ENCODE data around the gene MACROD2.
"Not testable (repeated sequence)": the region's sequence is repeated elsewhere in the genome, so short reads cannot be mapped to it uniquely, and the experiment has no call there.

Gene MACROD2

DNA sequence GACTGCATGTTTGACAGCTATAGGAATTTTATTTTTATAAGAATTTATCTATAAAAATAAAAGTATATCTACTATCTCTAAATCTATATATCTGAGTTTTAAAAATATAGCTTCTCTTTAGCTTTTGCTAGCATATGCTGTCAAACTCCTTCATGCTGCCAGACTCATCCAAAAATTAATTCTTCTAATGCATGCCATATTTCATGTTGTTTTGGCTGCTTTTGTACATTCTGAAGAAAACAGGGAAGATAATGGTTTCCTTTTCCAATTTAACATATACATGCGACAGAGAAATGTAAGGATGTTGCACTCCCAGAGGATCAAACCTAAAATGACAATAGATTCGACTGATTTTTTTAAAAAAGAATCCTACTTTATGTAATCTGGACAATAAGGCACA lies 919.3 kb downstream of the MACROD2 start:
- DNase-seq (ENCODE audit: low read depth in 2 of 2): no peak

DNA sequence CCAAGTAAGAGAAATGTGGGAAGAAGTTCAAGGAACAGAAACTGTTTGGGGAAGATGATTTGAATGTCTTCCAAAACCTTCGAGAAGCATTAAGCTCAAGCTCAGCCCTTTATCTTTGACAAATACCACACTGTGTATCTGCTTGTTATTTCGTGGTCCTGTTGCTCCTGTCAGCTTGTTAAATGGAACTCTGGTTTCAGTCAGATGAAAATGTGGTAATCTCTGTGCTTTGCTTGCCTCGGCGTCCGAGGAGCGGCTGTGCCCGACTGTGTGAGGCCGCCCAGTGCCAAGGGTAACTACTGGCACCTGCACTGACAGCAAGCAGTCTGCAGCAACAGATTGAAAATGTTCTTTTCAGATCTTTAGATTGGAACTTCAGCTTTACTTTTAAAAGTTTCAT lies 920.0 kb downstream of the MACROD2 start:
- no peak for DNase-seq (ENCODE audit: low read depth in 2 of 2)

DNA sequence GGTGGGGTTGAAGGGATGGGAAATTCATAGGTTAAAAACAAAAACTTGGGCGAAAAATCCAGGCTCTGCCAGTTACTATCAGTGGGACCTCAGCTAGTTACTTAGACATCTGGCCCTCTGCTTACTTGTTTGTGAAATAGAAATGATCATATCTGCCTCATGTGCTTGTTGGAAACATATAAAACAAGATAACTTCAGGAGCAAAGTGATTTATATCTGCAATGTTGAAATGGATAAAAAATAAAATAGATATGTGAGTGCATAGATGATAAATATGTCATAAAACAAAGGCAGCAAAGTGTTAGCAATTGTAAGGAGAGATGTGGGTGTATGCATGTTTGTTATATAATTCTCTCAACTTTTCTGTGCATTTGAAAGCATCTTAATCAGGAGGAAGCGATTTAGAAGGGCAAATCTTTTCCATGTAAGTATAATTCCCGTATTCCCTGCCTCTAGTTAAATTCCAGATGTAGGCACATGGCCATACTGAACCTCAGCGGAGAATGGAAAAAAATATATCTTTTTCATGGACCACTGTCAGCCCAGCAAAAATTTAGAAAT lies 921.1 kb downstream of the MACROD2 start:
- no peak for DNase-seq (ENCODE audit: low read depth in 2 of 2)

DNA sequence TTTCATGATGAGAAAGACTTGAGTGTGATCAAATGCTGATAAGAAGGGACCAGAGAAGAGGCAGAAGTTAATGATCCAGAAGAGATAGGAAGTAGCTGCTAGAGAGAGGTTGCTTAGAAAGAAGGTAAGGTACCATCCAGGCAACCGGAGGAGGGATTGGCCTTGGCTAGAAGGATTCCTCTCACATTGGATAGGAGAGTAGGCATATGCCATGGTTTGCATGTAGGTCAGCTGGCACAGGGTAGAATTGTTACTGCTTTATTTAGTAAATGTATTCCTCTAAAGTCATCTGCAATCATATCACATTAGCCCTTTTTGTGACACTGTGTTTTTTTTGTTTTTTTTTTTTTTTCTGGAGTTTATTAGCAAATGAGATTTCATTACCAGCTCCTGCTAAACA lies 923.0 kb downstream of the MACROD2 start:
- no peak for DNase-seq (ENCODE audit: low read depth in 2 of 2)

DNA sequence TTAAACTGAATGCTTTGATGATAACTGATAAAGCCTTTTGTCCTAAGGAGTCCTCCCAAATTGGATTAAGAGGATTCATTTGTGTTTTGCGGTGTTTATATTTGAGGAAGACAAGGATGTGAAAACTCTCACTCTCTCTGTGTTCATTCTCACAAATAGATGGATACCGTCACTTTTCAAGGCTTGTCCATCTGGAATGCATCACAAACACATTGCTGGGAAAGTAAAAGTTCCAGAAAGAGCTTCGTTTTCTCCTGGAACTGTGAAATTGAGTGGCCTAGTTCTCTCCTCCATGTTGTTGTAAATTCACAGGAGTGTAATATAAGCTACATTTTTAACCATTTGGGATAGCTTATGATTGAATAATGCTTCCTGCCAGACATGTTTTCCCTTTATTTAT lies 923.7 kb downstream of the MACROD2 start:
- no peak for DNase-seq (ENCODE audit: low read depth in 2 of 2)

DNA sequence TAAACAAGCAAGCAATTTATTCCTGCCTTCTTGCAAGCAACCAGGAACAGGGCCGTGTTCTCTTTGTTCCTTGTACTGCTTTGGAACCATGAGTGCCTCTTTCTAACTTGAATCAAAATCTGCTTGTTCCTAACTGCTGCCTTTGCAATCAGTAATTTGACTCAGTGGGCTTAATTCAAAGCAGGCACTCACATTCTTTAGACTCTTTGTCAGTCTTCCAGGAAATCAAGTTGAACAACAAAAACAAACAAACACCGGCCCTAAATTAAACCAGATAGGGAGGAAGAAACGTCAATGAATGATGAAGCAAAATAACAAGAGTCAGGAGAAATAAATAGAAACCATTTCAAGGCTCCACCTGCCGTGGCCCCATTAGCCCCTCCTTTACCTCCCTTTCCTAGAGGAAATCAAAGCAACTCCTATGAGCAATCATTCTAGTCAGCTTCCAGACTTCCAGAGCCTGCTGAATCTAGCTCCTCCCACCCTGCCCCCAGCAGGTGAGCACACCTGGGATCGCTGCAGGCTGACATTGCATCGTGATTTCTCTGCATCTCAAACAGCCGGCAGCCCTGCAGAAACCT lies 924.3 kb downstream of the MACROD2 start:
- DNase-seq (ENCODE audit: low read depth in 2 of 2): no peak

DNA sequence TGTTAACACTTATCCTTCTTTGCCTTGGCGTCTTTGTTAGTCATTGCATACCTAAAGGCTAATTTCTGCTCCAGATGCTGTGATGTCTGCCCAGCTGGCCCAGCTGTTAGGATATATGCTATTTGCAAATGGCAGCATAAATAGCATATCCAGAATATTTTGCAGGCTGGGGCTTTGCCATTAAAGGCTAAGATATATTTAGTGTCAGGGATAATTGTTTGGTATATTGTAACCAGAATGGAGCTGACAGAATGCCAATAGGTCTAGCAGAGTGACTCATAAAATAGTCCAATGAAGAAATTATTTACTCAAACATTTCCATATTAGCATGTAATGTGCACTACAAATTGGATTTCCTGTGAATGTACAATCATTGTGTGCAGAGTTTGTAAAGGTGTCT lies 926.2 kb downstream of the MACROD2 start:
- DNase-seq (ENCODE audit: low read depth in 2 of 2): no peak

DNA sequence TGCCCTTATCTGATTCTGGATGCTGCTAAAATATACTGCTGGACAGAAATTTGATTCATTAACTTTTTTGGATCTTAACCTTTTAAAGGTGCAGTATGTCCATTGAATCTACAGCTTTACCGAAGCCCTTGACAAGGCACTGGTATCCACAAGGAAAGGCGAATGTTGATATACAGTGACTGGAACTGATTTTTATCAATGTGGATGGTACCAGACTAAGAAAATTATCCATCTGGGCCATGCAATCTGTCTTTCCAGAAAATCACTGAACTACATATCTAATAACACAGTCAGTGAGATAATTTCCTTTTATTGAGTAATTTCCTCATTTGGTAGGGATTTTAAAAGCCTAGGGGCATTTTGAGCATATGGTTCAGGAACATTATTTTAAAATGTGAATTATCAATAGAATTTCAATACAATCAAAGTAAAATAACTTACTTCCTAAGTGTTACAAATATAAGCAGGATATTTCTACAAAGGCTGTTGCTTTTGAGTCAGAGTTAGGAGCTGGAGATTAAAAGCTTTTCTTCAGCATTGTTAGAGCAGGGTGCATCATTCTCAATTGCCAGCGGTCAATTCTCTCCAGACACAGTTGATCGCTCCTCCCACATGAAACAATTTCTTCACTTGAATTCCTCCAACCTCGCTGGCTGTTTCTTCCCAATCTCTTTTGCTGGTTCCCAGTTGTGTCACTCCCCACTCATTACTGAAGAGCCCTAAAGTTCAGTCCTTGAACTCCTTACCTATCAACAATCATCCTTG lies 927.4 kb downstream of the MACROD2 start:
- DNase-seq (ENCODE audit: low read depth in 2 of 2): no peak

DNA sequence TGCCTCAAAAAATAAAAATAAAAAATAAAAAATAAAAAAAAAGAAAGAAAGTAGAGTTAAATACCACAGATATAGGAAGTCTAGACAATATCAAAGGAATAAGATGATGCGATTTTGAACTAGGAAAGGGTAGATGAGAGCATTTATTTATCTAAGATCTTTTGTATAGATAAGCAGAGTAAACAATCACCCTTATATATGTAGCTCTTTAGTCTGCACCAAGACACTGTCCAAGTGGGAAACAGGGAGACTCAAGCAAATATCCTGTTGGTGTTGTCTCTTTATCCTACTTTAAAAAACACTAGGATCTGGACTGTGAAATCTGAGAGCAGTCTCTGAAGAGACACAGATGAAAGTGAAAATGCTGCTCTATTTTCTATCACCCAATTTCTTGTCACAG lies 929.1 kb downstream of the MACROD2 start:
- DNase-seq (ENCODE audit: low read depth in 2 of 2): no peak

DNA sequence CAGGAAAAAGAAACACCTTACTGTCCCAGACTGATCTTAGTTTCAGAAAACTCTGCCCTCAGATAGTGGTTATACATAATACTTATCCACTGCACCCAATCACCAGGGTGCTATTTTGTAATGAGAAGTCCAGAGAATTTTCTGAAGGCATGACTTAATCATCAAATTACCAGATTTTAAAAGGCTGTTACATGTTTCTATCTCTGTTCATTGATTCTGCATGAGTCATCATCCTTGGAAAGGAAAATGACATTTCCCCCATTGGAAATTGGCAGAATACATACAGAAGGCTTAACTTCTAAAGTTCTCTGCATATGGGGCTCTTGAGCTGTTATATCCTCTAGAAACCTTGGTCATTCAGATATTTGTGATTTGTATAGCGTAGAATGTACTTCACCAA lies 930.0 kb downstream of the MACROD2 start:
- DNase-seq (ENCODE audit: low read depth in 2 of 2): no peak

DNA sequence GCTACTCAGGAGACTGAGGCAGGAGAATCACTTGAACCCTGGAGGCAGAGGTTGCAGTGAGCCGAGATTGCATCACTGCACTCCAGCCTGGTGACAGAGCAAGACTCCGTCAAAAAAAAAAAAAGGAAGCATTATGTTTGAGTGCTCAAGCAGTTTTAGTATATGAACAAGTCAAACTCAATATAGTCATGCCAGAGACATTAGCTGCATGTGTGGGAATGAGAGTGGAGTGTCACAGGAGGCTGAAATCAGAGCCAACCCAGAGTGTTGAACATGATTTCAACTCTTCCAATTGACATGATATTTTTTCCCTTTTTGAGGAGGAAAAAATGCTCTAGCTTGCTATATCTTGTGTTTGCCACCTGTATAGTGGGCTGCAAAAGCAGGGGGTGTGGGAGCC lies 931.1 kb downstream of the MACROD2 start:
- DNase-seq (ENCODE audit: low read depth in 2 of 2): not testable (repeated sequence)

DNA sequence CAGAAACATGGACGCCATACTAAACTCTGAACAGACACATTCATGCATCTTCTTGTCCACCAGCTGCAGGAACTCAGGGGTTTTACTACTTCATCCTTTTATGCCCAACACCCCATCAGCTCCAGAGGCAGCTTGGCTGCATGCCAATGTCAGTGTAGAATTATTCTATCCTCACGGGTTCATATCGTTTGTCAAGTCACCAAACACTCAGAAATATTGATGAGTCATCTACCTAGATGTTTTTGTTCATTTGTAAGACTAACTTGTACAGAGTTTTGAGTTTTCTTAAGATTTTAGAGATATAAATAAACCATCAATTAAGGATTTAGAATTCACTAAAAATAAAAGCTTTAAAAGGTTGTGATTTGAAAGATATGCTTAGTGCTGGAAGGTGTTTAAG lies 932.8 kb downstream of the MACROD2 start:
- DNase-seq (ENCODE audit: low read depth in 2 of 2): no peak

DNA sequence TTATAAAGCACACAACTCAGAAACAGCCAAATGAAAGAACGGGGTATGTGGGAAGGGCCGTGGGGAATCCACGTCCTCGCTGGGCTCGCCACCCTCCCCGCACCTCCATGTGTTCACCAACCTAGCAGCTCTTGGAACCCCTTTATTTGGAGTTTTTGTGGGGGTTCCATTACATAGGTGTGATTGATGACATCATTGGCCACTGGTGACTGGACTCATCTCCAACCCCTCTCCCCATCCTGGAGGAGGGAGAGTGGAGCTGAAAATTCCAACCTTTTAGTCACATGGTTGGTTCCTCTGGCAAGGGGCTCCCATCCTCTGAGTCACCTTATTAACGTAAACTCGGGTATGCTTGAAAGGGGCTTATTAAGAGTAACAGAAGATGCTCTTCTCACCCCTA lies 934.1 kb downstream of the MACROD2 start:
- no peak for DNase-seq (ENCODE audit: low read depth in 2 of 2)

DNA sequence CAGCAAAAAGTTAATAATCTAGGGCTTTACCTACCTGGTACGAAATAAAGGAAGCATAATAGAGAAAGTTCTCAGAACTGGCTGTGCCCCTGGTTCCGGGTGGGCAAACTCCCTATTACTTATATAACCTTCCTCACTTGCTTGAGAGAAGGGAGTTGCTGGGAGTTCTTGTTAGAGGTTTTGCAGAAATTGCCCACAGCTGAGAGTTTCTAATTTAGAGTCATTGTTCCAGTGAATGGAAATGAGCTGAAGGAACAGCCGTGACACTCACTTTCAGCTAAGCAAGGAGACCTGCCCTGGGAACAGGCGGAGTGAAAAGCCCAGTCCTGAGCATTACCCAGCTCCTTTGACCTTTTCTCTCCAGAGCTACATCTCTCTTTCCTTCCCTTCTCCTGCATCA lies 936.7 kb downstream of the MACROD2 start:
- no peak for DNase-seq (ENCODE audit: low read depth in 2 of 2)

DNA sequence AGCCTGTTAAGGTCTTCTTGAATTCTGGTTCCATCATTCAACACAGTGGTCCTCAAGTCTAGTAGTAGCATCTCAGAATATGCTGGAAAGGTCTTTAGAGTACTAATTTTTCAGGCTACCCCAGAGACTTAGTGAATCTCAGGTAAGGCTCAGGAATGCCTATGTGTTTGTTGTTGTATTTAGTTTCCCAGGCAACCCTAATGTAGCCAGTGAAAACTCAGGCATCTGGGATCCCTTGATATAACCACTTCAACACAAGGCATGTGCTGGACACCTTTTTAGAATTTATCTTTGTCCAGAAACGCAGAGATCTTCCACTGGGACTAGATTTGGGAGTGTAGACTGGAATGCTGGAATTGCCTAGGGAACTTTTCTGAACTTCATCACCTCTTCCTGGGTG lies 940.0 kb downstream of the MACROD2 start:
- no peak for DNase-seq (ENCODE audit: low read depth in 2 of 2)

DNA sequence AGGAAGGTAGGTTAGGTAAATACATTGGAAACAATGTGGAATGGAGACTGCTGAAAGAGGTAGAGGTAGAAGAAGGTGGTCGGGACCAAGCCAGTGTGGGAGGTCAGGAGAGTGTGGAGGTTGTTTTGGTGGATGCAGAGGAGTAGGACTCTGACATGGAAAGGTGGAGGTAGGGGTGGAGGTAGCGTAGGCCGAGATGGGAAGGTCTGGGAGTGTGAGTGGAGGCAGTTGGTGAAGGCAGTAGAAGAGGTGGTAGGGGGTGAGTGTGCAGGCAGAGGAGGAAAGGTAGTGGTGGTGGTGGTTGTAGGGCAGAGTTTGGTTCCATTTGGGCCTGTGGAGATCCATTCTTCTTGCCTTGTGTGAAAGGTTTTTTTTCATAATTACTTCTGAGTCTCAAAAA lies 941.7 kb downstream of the MACROD2 start:
- DNase-seq (ENCODE audit: low read depth in 2 of 2): no peak

DNA sequence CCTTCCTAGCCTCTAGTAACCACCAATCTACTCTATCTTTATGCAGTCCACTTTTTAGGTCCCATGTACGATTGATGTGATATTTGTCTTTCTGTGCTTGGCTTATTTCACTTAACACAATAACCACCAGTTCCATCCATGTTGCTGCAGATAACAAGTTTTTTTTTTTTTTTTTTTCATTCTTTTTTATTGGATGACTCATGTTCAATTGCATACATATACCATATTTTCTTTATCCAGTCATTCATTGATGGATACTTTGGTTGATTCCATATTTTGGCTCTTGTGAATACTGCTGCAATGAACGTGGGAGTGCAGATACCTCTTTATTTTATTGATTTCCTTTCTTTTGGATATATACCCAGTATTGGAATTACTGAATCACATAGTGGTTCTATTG lies 942.5 kb downstream of the MACROD2 start:
- no peak for DNase-seq (ENCODE audit: low read depth in 2 of 2)

DNA sequence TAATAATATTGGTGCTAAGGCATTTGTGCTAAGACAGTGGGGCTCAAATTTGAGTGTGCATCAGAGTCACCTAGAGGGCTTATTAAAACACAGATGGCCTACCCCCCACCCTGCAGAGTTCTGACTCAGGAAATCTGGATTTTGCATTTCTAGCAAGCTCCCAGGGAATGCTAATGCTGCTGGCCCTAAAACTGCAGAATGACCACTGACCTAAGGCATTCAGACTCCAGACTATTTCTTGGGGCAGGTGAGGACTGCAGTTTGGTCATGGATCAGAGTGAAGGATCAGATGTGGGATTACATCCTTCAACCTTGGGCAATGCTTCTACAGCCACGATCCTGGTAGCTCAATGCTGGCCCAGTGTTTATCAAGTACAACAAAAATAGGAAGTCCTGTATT lies 952.2 kb downstream of the MACROD2 start:
- no peak for DNase-seq (ENCODE audit: low read depth in 2 of 2)

DNA sequence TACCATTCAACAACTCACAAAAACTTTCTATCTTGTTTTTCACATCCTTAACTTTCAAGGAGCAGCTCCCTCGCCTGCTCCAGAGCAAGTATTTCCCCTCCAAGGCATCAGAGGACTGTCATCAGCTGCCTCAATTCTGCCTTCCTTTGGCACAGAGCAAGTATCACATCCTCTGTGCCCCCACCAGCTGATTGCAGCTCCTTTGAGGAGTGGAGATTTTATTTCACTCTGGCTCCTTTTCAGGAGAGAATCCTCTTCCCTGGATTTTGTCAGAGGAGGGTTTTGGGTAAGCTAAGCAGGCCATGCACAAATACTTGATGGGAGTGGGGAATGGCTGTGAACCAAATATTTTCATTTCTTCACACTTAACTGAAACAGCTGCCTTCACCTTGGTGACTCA lies 952.6 kb downstream of the MACROD2 start:
- no peak for DNase-seq (ENCODE audit: low read depth in 2 of 2)

DNA sequence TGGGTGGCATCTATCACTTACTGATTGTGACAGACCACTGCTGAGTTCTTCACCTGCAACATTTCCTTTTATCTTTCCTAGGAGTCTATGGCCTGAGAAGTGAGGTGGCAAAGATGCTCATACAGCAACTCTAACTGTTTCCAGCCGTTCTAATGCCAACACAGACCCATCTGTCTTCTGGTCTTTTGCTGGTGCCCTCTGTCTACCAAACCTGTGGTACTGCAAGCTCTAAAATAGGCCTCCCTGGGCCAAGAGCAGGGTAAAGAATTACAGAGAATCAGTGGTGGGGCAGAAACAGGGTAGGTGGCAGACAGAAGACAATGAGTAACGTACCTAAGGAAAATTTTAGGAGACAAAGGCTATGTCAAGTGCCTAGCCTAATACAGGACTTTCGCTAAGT lies 953.1 kb downstream of the MACROD2 start:
- no peak for DNase-seq (ENCODE audit: low read depth in 2 of 2)

DNA sequence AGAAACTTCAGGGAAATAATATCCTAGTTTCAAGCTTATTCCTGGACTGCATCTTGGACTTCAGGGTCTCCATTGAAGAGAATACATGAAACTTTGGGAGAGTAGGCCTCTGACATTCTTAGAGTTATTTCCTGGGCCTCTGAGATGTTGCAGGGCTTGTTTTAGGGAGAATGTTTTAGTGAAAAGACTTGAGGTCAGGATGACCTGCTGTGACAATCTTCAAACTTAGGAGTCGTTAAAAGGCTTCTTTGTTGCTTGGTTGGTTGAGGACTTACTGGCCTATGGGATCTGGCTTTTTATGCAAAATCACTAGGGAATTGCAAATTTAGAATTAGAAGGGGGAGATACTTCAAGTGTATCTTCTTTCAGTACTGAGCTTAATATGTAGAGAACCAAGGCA lies 955.3 kb downstream of the MACROD2 start:
- no peak for DNase-seq (ENCODE audit: low read depth in 2 of 2)

DNA sequence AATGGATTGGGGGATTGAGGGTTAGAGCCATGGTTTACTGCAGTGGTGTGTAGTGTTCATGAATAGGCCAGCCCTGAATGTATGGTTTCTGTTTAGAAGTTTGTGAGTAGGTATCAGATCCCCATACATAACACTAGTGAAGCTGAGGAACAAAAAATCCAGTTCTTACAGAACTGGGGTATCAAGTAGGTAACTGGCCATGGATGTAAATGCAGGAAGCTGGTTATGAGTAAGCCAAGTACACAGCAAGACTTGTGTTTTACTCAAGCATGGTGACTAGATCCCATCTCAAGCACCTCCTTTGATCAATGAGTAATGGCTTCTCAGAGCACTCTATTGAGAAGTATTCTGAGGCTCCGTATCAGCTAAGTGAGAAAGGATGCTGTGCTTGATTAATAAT lies 955.8 kb downstream of the MACROD2 start:
- no peak for DNase-seq (ENCODE audit: low read depth in 2 of 2)

DNA sequence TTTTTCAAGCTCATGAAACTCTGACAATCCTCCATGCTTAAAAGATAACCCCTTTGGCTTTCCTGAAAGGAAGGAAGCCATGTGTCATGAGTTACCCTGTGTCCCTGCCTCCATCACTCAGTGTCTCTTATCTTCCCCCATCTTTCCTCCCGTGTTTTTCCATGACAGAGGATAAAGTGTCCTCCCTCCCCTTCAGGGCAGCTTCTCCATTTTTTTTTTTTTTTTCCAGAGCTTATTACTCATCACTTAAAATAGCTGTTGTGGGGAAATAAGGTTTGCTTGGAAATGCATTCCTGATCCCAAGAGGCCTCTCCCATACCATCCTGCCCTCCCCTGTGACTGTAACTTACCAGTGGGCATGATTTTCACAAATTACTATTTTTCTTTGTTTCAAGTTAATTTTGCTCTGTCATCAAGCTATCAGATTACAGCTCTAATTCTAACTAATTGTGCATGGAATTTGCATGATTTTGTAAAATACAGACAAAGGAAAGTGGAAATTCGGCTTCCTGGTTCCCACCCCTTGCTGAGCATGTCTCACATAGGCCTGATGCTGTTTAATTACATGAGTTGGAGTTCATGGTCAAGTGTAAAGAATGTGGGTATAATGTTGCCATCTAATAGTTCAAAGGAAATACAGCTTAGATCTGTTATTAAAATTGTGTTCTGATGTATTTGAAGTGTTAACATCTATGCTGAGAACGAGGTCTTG lies 956.5 kb downstream of the MACROD2 start:
- no peak for DNase-seq (ENCODE audit: low read depth in 2 of 2)
